GM12878 (cell line): ENCODE results near the gene OPCML. TPM values are rescaled to one million over a fixed set of nuclear protein-coding genes. Genes with fewer than 3 reads are reported as not detected.

ENCODE experiments used
- ATAC-seq: fragments of 200-7000 bp; cut with Tn5 transposase; 3 replicates; pipeline ENCODE4 v1.9.1; 2020; ENCODE audit warnings: mild to moderate bottlenecking, moderate library complexity
- BruUV-seq: library from RNA; stranded (reverse); fragments of 400-500 nt; replicated peaks from 2 replicates; lab custom pipeline; 2021; lab: Mats Ljungman, UMichigan
- CTCF ChIA-PET: fragments of 300-600 bp; sonication (Branson Sonifier 250); formaldehyde crosslinking; extraction: SDS; loops from one replicate; lab custom pipeline; 2021; ENCODE audit warnings: inconsistent platforms; lab: Yijun Ruan, JAX
- POLR2A ChIA-PET: fragments of 350-600 bp; formaldehyde crosslinking; extraction: SDS; loops from one replicate; lab custom pipeline; 2021; ENCODE audit warnings: inconsistent platforms; lab: Charles Lee
- RAD21 ChIA-PET: fragments of 300-600 bp; sonication (Branson Sonifier 250); formaldehyde crosslinking; loops from one replicate; lab custom pipeline; 2023; ENCODE audit warnings: antibody characterized with exemption; ENCODE audit not compliant: unreplicated experiment; lab: Charles Lee
- SMC1A ChIA-PET: fragments of 300-600 bp; sonication (Branson Sonifier 250); formaldehyde crosslinking; loops from one replicate; lab custom pipeline; 2023; ENCODE audit not compliant: unreplicated experiment, uncharacterized antibody; lab: Charles Lee
- DNase-seq: peaks from one replicate; pipeline ENCODE4 v3.0.0-alpha.2; 2011; ENCODE audit warnings: low read depth, low spot score
- FAIRE-seq: peaks from 3 replicates; lab custom pipeline; 2011; peaks lifted over from hg19 to GRCh38; lab: Jason Lieb, UNC
- H2AFZ ChIP-seq: 2 replicates; pipeline ENCODE4 v1.6.0; 2011; ENCODE audit warnings: low read depth, low read length, control low read depth; ENCODE audit not compliant: control insufficient read depth
- H3K27ac ChIP-seq: 2 replicates; pipeline ENCODE4 v1.5.1; 2011; ENCODE audit warnings: control low read depth; ENCODE audit not compliant: control insufficient read depth, insufficient read depth
- H3K27me3 ChIP-seq, 2 experiments: replicated peaks in 1 of 2; 2 replicates each; pipeline versions ENCODE4 v1.6.0 to v1.6.1; 2011; ENCODE audit warnings: low read length in 1 of 2; ENCODE audit not compliant: control insufficient read depth in 2 of 2, insufficient read depth in 2 of 2
- H3K36me3 ChIP-seq, 2 experiments: 2 replicates each; pipeline ENCODE4 v1.5.1; 2011; ENCODE audit warnings: low read length in 1 of 2; ENCODE audit not compliant: control insufficient read depth in 2 of 2, insufficient read depth in 2 of 2
- H3K4me1 ChIP-seq: 2 replicates; pipeline ENCODE4 v1.6.1; 2011; ENCODE audit warnings: mild to moderate bottlenecking, low read length, moderate library complexity, mixed read lengths; ENCODE audit not compliant: control insufficient read depth, insufficient read depth
- H3K4me2 ChIP-seq: 2 replicates; pipeline ENCODE4 v1.6.0; 2011; ENCODE audit warnings: control low read depth; ENCODE audit not compliant: control insufficient read depth, insufficient read depth
- H3K4me3 ChIP-seq: fragments of 200-600 bp; sonication (generic); 2 replicates; pipeline ENCODE4 v1.5.1; 2016
- H3K79me2 ChIP-seq: 2 replicates; pipeline ENCODE4 v1.6.0; 2011; ENCODE audit warnings: low read length; ENCODE audit not compliant: control insufficient read depth, insufficient read depth
- H3K9ac ChIP-seq: 2 replicates; pipeline ENCODE4 v1.8.0; 2011; ENCODE audit warnings: low read length, control low read depth, mixed read lengths; ENCODE audit not compliant: control insufficient read depth, insufficient read depth
- H3K9me3 ChIP-seq: replicated peaks from 3 replicates; pipeline ENCODE4 v1.5.1; 2011; ENCODE audit warnings: mild to moderate bottlenecking, low read length; ENCODE audit not compliant: control insufficient read depth, insufficient read depth
- H4K20me1 ChIP-seq: 2 replicates; pipeline ENCODE4 v1.6.0; 2011; ENCODE audit not compliant: control insufficient read depth, insufficient read depth
- CHD1 ChIP-seq: IDR thresholded peaks from 2 replicates; pipeline ENCODE4 v1.6.1; 2012; ENCODE audit warnings: low read depth, low read length, improper control_type of control experiment
- CREB1 ChIP-seq: IDR thresholded peaks from 2 replicates; pipeline ENCODE4 v1.6.1; 2012; ENCODE audit warnings: low read depth, mild to moderate bottlenecking, inconsistent platforms
- E2F8 ChIP-seq: fragments of 450-650 bp; IDR thresholded peaks from 2 replicates; pipeline ENCODE4 v1.6.1; 2018; ENCODE audit warnings: mild to moderate bottlenecking, low read depth, moderate library complexity; ENCODE audit not compliant: partially characterized antibody
- NFXL1 ChIP-seq: fragments of 450-650 bp; IDR thresholded peaks from 2 replicates; pipeline ENCODE4 v1.6.1; 2017; ENCODE audit warnings: antibody characterized with exemption, mild to moderate bottlenecking, borderline replicate concordance
- NFYA ChIP-seq: IDR thresholded peaks from 2 replicates; pipeline ENCODE4 v1.6.1; 2011; ENCODE audit warnings: low read depth, mild to moderate bottlenecking, low read length, improper control_type of control experiment, borderline replicate concordance
- NR2F1 ChIP-seq: fragments of 450-650 bp; conservative IDR thresholded peaks from 2 replicates; pipeline ENCODE4 v1.6.1; 2017; ENCODE audit warnings: mild to moderate bottlenecking
- PML ChIP-seq: IDR thresholded peaks from 2 replicates; pipeline ENCODE4 v1.6.1; 2012; ENCODE audit warnings: low read length, inconsistent platforms
- ZNF24 ChIP-seq: fragments of 450-650 bp; IDR thresholded peaks from 2 replicates; pipeline ENCODE4 v1.6.1; 2017; ENCODE audit warnings: antibody characterized with exemption, mild to moderate bottlenecking
- WGBS: methylation state at CpG from one replicate; pipeline ENCODE4 v1.1.6; 2016; ENCODE audit warnings: low lambda C conversion rate; ENCODE audit not compliant: insufficient replicate concordance, insufficient coverage; ENCODE audit errors: missing lambda C conversion rate; 5-methylcytosine and 5-hydroxymethylcytosine counted together
- in situ Hi-C: fragments of 300-500 bp; cut with MboI; formaldehyde crosslinking; loops from 9 replicates; pipeline ENCODE4 v1.14.3; 2018; ENCODE audit warnings: mixed read lengths
- intact Hi-C: fragments of 100-400 bp; cut with micrococcal nuclease; formaldehyde crosslinking; loops from one replicate; pipeline ENCODE4 v1.14.2; 2022; ENCODE audit not compliant: unreplicated experiment
- polyA plus RNA-seq, 11 experiments: library from polyadenylated mRNA; depleted of rRNA in 4 of 11; unstranded in 6 of 11; stranded (reverse) in 5 of 11; fragments of >200 nt; fragmentation: Nextera tagmentation in 4 of 11; fragmentation: Illumina TruSeq in 1 of 11; extraction: Ambion mirVana in 4 of 11; extraction: Trizol in 1 of 11; gene quantifications; 1 replicate in 1 of 11; 2 replicates in 10 of 11; pipeline versions ENCODE4 v1.2.1 to v1.2.3, GENCODE V29; 2011 to 2016; ENCODE audit warnings: inconsistent platforms in 2 of 11, missing spikeins in 2 of 11, low read depth in 1 of 11
- total RNA-seq, 4 experiments: library from RNA; depleted of rRNA in 3 of 4; stranded (reverse); fragments of >200 nt in 3 of 4; fragmentation: Illumina TruSeq in 1 of 4; extraction: Trizol in 1 of 4; gene quantifications; 2 replicates each; pipeline versions ENCODE4 v1.2.1 to v1.2.3, GENCODE V29; 2013 to 2021

Gene OPCML
- total and polyA plus RNA-seq, 10 of the 15 experiments (the other 5 are each of a cell fraction or from before 2014, with no cell fraction given), result 0.84 TPM; not detected in 9

- no peak for TF ChIP-seq E2F8
- TF ChIP-seq NFYA, result no peak
- TF ChIP-seq PML, result no peak
- no peak for TF ChIP-seq CHD1
Observed at GRCh38 chr11:133524488-133524887, 7.8 kb downstream of the OPCML start (continued).

GRCh38 chr11:133522344-133522743 lies 10.0 kb downstream of the OPCML start:
- no peak for DNase-seq
- SMC1A ChIA-PET, result no interaction called here
- Histone ChIP-seq H2AFZ (no peak overlapping the region), H3K9me3 (no peaks in the 10 kb centered on the region), H4K20me1 (no peaks in the 10 kb centered on the region), H3K9ac (no peak overlapping the region)
- in situ Hi-C loops, result no loop called here
- RAD21 ChIA-PET, result no interaction called here
- FAIRE-seq, result no peak
- TF ChIP-seq ZNF24, result no peak
- no peak for TF ChIP-seq CREB1
- TF ChIP-seq NR2F1, result no peak
- TF ChIP-seq NFXL1, result no peak
- TF ChIP-seq, all 136 proteins: peak for 0
- no peaks in the 10 kb centered on the region for H3K4me1 ChIP-seq
- H3K4me2 ChIP-seq, result no peak overlapping the region
- WGBS, result 21% methylated on average over 6 of the region's 6 CpGs
- POLR2A ChIA-PET, result no interaction called here
- no TSS peak for BruUV-seq
- H3K4me3 ChIP-seq, result no peak overlapping the region
- intact Hi-C loops, result no loop called here
- no peaks in the 10 kb centered on the region; a peak in 1 of 4 replicates for H3K27me3 ChIP-seq
- ATAC-seq, result no peak
- no peaks in the 10 kb centered on the region for H3K79me2 ChIP-seq
- H3K27ac ChIP-seq, result no peak overlapping the region
- CTCF ChIA-PET, result no interaction called here
- no peaks in the 10 kb centered on the region for H3K36me3 ChIP-seq
